Stimulated activated CD4-positive, alpha-beta T cell treated with anti-CD3 and anti-CD28 coated beads, Interleukin-4, amount 100 ng/mL, for 1 hour (primary cell): ENCODE results near the gene CDKN2B.
"Not testable (repeated sequence)": the region's sequence is repeated elsewhere in the genome, so short reads cannot be mapped to it uniquely, and the experiment has no call there.

Experiments
- DNase-seq: peaks from one replicate; pipeline ENCODE4 v3.0.0-alpha.2; 2020

Gene CDKN2B

GRCh38 chr9:22008717-22009505 is at the start of gene CDKN2B:
CDKN2B (minus strand) TSS chr9:22009305; CDS start chr9:22008953, 352 bp downstream.
- DNase-seq: peak; percentile 65

GRCh38 chr9:22057972-22058371 is 48.9 kb upstream of the CDKN2B start:
- DNase-seq: not testable (repeated sequence)

- no peak for DNase-seq
Measured at GRCh38 chr9:22056402-22056801, 47.3 kb upstream of the CDKN2B start.

- no peak for DNase-seq
Measured at GRCh38 chr9:22055090-22055489, 46.0 kb upstream of the CDKN2B start.

- DNase-seq: no peak
Measured at GRCh38 chr9:22054529-22054928, 45.4 kb upstream of the CDKN2B start.

GRCh38 chr9:22054076-22054475 is 45.0 kb upstream of the CDKN2B start:
- no peak for DNase-seq

GRCh38 chr9:22053178-22053577 is 44.1 kb upstream of the CDKN2B start:
- no peak for DNase-seq

GRCh38 chr9:22052376-22052945 is 43.4 kb upstream of the CDKN2B start:
- DNase-seq: no peak

- no peak for DNase-seq
Measured at GRCh38 chr9:22050924-22051323, 41.8 kb upstream of the CDKN2B start.

GRCh38 chr9:22049411-22049810 is 40.3 kb upstream of the CDKN2B start:
- DNase-seq: no peak

GRCh38 chr9:22047596-22047995 is 38.5 kb upstream of the CDKN2B start:
- no peak for DNase-seq

- no peak for DNase-seq
Measured at GRCh38 chr9:22046243-22046885, 37.3 kb upstream of the CDKN2B start.

GRCh38 chr9:22045423-22045822 is 36.3 kb upstream of the CDKN2B start:
- no peak for DNase-seq

GRCh38 chr9:22044583-22044982 is 35.5 kb upstream of the CDKN2B start:
- no peak for DNase-seq

- no peak for DNase-seq
Measured at GRCh38 chr9:22043928-22044327, 34.8 kb upstream of the CDKN2B start.

GRCh38 chr9:22041775-22042174 is 32.7 kb upstream of the CDKN2B start:
- DNase-seq: no peak

- DNase-seq: no peak
Measured at GRCh38 chr9:22041344-22041743, 32.2 kb upstream of the CDKN2B start.

- DNase-seq: no peak
Measured at GRCh38 chr9:22040760-22041159, 31.7 kb upstream of the CDKN2B start.

GRCh38 chr9:22039258-22039657 is 30.2 kb upstream of the CDKN2B start:
- no peak for DNase-seq

- DNase-seq: no peak
Measured at GRCh38 chr9:22037954-22038690, 29.0 kb upstream of the CDKN2B start.

- no peak for DNase-seq
Measured at GRCh38 chr9:22036866-22037626, 27.9 kb upstream of the CDKN2B start.

GRCh38 chr9:22035591-22036011 is 26.5 kb upstream of the CDKN2B start:
- DNase-seq: no peak
